Right lobe of liver (tissue), 4 donors: ENCODE data around the gene C1orf198.

Experiments
- POLR2A ChIP-seq: fragments of 450-650 bp; IDR thresholded peaks from one replicate; pipeline ENCODE4 v1.6.1; 2017; ENCODE audit warnings: antibody characterized with exemption, mild to moderate bottlenecking
- TF ChIP-seq, protein P1 (sequence below), 4 donors: fragments of 200-600 bp in 3 of 4; fragments of 450-650 bp in 1 of 4; IDR thresholded peaks; one replicate each; pipeline versions ENCODE4 v1.5.1 to v1.8.0; 2016 to 2022; ENCODE audit warnings: antibody characterized with exemption in 4 of 4, mild to moderate bottlenecking in 2 of 4
- donor health status: DM: no; HTN: no; CAD: no.
- donor health status: DM: no; HTN: no; CAD: no.
- donor health status: DM: no; HTN: yes; CAD: no.

DNA sequence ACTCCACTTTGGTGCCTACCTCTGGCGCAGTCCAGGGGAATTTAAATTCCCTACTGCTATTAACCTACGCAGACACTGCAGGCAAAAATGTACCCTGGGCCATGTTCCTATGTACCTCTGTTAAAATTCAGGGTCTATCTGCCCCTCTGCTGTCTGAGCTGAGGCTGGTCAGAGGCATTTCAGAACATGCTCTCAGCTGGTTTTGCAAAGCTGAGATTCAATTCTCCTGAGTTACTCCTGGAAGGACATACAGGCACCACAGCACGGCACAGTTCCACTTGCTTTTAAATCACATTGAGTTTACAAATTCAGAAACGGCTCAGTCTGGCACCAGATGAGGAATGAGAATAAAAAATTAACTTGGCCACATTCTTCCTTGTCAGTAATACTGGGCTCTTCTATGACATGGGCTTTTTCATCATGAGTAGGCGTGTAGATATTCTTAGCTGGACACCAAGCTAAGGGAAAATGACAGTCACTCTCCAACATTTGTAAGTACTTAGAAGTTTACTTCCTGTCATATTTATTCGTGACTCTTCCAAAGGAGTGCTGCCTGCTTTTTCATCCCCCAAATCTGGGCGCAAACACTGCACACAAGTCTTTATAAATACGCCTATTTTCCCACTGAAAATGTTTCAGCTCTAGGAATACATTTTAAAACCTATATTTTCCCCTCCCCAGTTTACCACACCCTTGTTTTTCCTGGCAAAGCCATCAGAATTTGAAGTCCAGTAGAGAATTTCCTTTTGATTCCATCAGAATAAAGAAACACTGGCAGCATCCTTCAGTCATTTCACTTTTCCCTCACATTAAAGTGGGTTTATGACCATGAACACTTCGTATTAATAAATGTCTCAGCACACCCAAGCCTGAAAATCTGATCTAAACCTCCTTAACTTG is 1.9 kb downstream of the C1orf198 start:
- TF ChIP-seq, protein P1, sequence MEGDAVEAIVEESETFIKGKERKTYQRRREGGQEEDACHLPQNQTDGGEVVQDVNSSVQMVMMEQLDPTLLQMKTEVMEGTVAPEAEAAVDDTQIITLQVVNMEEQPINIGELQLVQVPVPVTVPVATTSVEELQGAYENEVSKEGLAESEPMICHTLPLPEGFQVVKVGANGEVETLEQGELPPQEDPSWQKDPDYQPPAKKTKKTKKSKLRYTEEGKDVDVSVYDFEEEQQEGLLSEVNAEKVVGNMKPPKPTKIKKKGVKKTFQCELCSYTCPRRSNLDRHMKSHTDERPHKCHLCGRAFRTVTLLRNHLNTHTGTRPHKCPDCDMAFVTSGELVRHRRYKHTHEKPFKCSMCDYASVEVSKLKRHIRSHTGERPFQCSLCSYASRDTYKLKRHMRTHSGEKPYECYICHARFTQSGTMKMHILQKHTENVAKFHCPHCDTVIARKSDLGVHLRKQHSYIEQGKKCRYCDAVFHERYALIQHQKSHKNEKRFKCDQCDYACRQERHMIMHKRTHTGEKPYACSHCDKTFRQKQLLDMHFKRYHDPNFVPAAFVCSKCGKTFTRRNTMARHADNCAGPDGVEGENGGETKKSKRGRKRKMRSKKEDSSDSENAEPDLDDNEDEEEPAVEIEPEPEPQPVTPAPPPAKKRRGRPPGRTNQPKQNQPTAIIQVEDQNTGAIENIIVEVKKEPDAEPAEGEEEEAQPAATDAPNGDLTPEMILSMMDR (IDR thresholded peaks at IDR 0.05), result no peak
- peak; percentile 79 for TF ChIP-seq POLR2A
